HG03442 (cell line): ENCODE results near the gene PRKN.

Experiments used
- ATAC-seq: cut with Tn5 transposase; IDR thresholded peaks from one replicate; pipeline ENCODE4 v1.9.1; 2021; ENCODE audit warnings: mild to moderate bottlenecking, moderate library complexity; ENCODE audit not compliant: unreplicated experiment

The PRKN gene

GRCh38 chr6:161694995-161695394 lies 1032.6 kb downstream of the PRKN start:
- ATAC-seq, result no peak

- ATAC-seq, result no peak
These were observed 1040.9 kb downstream of the PRKN start for GRCh38 chr6:161686655-161687054.

GRCh38 chr6:161684731-161685475 lies 1042.7 kb downstream of the PRKN start:
- no peak for ATAC-seq

GRCh38 chr6:161683400-161683799 lies 1044.2 kb downstream of the PRKN start:
- no peak for ATAC-seq

- ATAC-seq, result no peak
These were observed 1044.6 kb downstream of the PRKN start for GRCh38 chr6:161682982-161683381.

- ATAC-seq, result no peak
These were observed 1047.5 kb downstream of the PRKN start for GRCh38 chr6:161679980-161680538.

- no peak for ATAC-seq
These were observed 1050.4 kb downstream of the PRKN start for GRCh38 chr6:161677188-161677587.

GRCh38 chr6:161676586-161676985 lies 1051.0 kb downstream of the PRKN start:
- peak; percentile 65 for ATAC-seq

- ATAC-seq, result no peak
These were observed 1052.5 kb downstream of the PRKN start for GRCh38 chr6:161674930-161675682.

- no peak for ATAC-seq
These were observed 1054.5 kb downstream of the PRKN start for GRCh38 chr6:161673026-161673425.

GRCh38 chr6:161671117-161671516 lies 1056.4 kb downstream of the PRKN start:
- no peak for ATAC-seq

- no peak for ATAC-seq
These were observed 1058.9 kb downstream of the PRKN start for GRCh38 chr6:161668665-161669064.

GRCh38 chr6:161667957-161668356 lies 1059.6 kb downstream of the PRKN start:
- no peak for ATAC-seq

GRCh38 chr6:161663682-161664081 lies 1063.9 kb downstream of the PRKN start:
- no peak for ATAC-seq

GRCh38 chr6:161660666-161661571 lies 1066.6 kb downstream of the PRKN start:
- ATAC-seq, result no peak

GRCh38 chr6:161658211-161658610 lies 1069.4 kb downstream of the PRKN start:
- ATAC-seq, result no peak

GRCh38 chr6:161654209-161654608 lies 1073.4 kb downstream of the PRKN start:
- ATAC-seq, result no peak

- ATAC-seq, result no peak
These were observed 1075.6 kb downstream of the PRKN start for GRCh38 chr6:161651949-161652348.

- no peak for ATAC-seq
These were observed 1077.7 kb downstream of the PRKN start for GRCh38 chr6:161649841-161650240.

- ATAC-seq, result no peak
These were observed 1078.5 kb downstream of the PRKN start for GRCh38 chr6:161649068-161649467.

GRCh38 chr6:161647234-161647633 lies 1080.3 kb downstream of the PRKN start:
- no peak for ATAC-seq
